ENCODE data around the gene RPS6KA2.

Gene RPS6KA2

DNA sequence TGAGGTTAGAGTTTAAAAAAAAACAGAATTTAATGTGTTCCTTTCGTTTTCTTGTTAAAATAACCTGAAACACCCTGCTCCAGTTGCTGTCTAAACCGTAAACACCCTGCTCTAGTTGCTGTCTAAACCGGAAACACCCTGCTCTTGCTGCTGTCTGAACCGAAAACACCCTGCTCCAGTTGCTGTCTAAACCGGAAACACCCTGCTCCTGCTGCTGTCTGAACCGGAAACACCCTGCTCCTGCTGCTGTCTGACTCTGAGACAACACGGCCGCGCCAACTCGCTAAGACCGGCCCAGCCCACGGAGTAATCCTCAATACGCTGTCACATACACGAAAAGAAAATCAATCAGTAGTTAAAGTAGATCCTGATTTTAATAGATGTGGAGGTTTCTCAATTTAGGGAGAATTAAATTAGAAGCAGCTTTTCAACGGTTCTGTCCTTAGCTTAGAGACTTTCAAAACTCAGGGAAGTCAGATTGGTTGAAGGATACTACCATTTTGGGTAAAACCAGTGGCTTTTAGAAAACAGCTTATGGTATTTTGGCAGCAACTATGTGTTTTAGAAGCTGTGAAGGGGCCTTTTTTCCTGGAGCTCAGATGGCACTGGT lies 138.9 kb downstream of the RPS6KA2 start:
- TF ChIP-seq, protein P1, sequence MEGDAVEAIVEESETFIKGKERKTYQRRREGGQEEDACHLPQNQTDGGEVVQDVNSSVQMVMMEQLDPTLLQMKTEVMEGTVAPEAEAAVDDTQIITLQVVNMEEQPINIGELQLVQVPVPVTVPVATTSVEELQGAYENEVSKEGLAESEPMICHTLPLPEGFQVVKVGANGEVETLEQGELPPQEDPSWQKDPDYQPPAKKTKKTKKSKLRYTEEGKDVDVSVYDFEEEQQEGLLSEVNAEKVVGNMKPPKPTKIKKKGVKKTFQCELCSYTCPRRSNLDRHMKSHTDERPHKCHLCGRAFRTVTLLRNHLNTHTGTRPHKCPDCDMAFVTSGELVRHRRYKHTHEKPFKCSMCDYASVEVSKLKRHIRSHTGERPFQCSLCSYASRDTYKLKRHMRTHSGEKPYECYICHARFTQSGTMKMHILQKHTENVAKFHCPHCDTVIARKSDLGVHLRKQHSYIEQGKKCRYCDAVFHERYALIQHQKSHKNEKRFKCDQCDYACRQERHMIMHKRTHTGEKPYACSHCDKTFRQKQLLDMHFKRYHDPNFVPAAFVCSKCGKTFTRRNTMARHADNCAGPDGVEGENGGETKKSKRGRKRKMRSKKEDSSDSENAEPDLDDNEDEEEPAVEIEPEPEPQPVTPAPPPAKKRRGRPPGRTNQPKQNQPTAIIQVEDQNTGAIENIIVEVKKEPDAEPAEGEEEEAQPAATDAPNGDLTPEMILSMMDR (IDR thresholded peaks at IDR 0.05; ENCODE audit: extremely low read depth, insufficient read depth, missing control alignments) = no peak
- peak; percentile 77 for DNase-seq (ENCODE audit: low spot score)
- in situ Hi-C loops (cut with MboI; ENCODE audit: low pct_unique_long_range_greater_than_20kb, low sequenced_read_pairs, unreplicated experiment) = no loop called here

DNA sequence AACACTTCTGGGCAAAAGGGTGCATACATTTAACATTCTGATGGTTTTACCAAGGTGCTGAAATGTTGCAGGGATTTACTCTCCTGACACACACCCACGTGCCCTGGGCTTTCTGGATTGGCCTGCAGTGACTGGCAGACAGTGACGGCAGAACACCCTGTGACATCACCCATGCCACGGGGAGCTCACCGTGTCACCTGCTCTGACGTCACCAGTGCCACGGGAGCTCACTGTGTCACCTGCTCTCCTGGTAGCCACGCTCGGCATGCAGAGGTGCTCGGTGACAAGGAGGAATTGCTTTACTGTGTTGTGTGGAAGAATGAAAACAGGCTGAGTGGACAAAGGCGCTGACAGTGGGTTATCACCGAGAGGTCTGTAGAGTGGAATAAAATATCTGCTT lies 139.9 kb downstream of the RPS6KA2 start:
- no peak for DNase-seq (ENCODE audit: low spot score)
- in situ Hi-C loops (cut with MboI; ENCODE audit: low pct_unique_long_range_greater_than_20kb, low sequenced_read_pairs, unreplicated experiment) = no loop called here

DNA sequence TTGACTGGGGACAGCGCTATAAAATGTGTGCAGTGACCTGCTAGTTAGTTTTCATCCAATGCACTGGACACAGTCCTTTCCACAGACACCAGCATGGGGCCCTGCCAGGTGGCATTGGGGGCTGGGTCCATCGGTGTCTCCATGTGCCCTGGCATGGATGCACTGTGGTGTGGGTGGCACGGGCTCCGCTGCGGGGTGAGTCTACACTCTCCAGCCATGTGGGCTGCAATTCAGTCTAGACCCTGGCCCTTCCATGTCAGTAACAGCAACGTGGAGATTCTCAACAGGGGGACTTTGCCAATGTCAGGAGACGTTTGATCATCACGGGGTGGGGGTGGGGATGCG lies 140.5 kb downstream of the RPS6KA2 start:
- no peak for DNase-seq (ENCODE audit: low spot score)
- in situ Hi-C loops (cut with MboI; ENCODE audit: low pct_unique_long_range_greater_than_20kb, low sequenced_read_pairs, unreplicated experiment) = no loop called here
- TF ChIP-seq, protein P1 (IDR thresholded peaks at IDR 0.05; ENCODE audit: extremely low read depth, insufficient read depth, missing control alignments) = no peak

More for the DNA sequence above, 139.9 kb downstream of the RPS6KA2 start:
- TF ChIP-seq, protein P1 (IDR thresholded peaks at IDR 0.05; ENCODE audit: extremely low read depth, insufficient read depth, missing control alignments) = no peak

DNA sequence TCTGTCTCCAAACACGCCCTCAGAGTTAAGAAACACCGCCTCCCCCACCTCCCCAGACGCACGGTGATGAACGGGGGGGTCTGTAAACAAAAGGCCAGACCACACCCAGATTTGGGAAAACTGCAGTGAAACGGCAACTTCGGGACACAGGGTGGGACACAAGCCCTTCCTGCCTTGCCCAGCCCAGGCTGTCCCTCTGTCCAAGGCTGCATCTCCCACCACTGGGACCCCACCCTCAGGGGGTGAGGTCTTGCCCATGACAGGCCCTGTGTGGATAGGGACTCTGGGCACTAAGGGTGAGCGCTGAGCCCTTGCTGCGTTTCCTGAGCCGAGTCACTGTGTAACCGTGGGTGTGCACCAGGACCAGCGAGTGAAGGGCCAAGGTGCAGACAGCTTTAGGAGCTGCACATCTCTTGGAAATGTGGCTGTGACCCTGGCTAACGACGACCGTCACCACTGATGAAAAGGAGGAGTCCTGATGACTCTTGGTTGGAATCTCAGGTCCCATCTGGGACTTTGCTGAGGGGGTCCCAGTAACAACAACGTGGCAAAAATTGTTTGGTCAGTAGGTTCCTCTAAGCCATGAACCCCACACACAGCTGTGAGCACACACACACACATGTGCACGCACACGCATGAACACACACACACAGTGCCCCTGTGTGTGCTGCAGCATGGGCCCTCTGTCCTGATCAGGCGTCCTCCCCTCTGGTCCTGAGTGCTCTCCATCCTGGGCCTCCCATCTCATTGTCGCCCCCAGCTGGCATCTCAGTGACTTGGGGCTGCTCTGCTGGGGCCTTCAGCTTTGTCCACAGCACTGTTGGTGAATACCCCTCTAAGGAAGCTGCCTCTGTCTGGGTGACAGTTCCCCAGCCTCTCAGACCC lies 141.2 kb downstream of the RPS6KA2 start:
- DNase-seq (ENCODE audit: low spot score) = no peak
- in situ Hi-C loops (cut with MboI; ENCODE audit: low pct_unique_long_range_greater_than_20kb, low sequenced_read_pairs, unreplicated experiment) = no loop called here
- TF ChIP-seq, protein P1 (IDR thresholded peaks at IDR 0.05; ENCODE audit: extremely low read depth, insufficient read depth, missing control alignments) = no peak

DNA sequence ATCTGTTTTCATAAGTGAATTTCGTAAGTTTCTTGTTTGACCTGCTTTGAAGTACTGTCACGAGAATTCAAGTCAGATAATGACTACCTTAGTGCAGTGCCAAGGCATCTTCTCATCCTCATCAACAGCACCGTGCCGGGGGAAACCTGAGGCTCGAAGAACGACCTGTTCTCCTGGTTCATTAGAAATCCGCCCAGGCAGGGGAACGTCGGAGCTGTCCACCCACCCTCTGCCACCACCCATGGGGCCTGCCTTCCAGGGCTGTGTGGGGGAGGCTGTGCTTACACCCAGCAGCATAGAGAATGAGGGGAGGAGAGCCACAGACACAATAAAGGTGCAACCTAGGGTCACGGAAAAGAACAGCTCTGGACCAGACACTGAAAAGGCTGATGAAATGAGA lies 142.2 kb downstream of the RPS6KA2 start:
- no peak for DNase-seq (ENCODE audit: low spot score)
- TF ChIP-seq, protein P1 (IDR thresholded peaks at IDR 0.05; ENCODE audit: extremely low read depth, insufficient read depth, missing control alignments) = no peak
- in situ Hi-C loops (cut with MboI; ENCODE audit: low pct_unique_long_range_greater_than_20kb, low sequenced_read_pairs, unreplicated experiment) = no loop called here

DNA sequence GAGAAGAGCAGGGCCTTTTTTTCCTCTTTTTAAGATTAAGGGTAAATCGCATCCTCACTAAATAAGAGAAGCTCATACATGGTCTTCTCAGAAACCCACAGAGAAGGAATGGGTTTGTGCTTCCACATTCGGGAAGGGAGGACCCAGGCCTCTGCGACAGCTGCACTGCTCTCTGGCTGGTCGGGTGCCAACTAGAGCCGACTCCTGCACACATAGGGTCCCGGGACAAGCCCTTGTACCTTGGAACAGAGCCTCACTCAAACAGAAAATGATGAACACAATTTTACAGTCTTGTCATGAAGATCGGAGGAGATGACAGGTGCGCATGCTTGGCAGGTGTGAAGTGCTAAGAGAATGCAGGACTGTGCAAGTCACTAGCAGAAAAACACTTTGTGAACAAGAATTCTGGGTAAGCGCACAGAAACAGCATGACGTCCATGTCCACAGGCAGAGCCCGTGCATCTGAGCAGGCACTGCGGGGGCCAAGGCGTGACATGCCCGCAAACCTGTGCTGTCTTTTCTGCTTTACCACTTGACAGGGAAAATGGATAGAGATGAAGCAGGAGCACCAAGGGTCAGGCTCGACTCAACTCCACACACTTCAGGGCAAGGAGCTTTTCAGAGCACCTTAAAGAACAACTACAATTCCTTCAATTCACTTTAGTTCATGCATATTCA lies 143.3 kb downstream of the RPS6KA2 start:
- DNase-seq (ENCODE audit: low spot score) = no peak
- in situ Hi-C loops (cut with MboI; ENCODE audit: low pct_unique_long_range_greater_than_20kb, low sequenced_read_pairs, unreplicated experiment) = no loop called here

More for the DNA sequence above, 143.3 kb downstream of the RPS6KA2 start:
- TF ChIP-seq, protein P1 (IDR thresholded peaks at IDR 0.05; ENCODE audit: extremely low read depth, insufficient read depth, missing control alignments) = no peak

All from GM13977 (cell line).